GM19397 (cell line): Measurements from ENCODE around the gene DRD4.
"Not testable (repeated sequence)": the region's sequence is repeated elsewhere in the genome, so short reads cannot be mapped to it uniquely, and the experiment has no call there.

Experiments used
- ATAC-seq: cut with Tn5 transposase; IDR thresholded peaks from one replicate; pipeline ENCODE4 v1.9.1; 2021; ENCODE audit warnings: mild to moderate bottlenecking, moderate library complexity; ENCODE audit not compliant: unreplicated experiment

The DRD4 gene

DNA sequence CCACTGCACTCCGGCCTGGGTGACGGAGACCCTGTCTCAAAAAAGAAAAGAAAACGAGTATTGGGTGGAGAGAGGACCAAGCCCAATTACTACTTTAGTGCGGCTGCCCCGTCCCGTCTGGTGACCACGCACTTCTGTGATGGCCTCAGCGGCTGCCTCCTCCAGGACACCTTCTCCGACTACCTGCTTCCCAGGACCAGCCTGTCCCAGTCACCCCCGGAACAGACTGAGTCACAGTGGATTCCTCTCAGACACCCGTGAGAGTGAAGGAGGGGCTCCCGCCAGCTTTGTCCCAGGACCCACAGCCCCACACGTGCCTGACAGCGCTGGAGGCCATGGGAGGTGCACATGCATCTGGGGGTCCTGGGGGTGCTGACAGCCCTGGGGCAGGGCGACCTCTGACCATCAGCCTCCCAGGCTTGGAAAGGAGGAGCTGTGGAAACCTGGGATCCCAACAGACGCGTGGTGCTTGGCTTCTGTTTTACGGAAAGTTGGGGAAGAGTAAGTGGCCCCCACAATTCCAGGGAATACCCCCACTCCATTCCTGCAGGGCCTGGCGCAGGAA, 4.8 kb downstream of the DRD4 start:
- no peak for ATAC-seq

DNA sequence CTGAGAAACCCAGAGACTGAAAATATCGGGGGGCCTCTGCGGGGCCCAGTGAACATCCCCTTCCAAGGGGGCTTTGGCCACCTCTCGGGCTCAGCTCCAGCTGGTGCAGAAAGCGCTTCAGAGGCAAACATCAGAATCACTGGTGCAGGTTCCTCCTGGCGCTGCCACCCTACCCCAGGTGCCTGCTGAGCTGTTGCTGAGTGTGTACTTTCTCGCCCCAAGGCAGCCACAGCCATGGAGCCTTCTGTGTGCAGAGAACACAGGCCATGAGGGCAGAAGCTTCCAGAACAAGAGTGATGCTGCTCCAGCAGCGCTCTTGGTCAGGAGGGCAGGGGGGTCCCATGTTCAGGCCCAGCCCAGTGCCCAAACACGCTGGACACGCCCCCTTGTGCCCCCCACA, 6.3 kb downstream of the DRD4 start:
- no peak for ATAC-seq

DNA sequence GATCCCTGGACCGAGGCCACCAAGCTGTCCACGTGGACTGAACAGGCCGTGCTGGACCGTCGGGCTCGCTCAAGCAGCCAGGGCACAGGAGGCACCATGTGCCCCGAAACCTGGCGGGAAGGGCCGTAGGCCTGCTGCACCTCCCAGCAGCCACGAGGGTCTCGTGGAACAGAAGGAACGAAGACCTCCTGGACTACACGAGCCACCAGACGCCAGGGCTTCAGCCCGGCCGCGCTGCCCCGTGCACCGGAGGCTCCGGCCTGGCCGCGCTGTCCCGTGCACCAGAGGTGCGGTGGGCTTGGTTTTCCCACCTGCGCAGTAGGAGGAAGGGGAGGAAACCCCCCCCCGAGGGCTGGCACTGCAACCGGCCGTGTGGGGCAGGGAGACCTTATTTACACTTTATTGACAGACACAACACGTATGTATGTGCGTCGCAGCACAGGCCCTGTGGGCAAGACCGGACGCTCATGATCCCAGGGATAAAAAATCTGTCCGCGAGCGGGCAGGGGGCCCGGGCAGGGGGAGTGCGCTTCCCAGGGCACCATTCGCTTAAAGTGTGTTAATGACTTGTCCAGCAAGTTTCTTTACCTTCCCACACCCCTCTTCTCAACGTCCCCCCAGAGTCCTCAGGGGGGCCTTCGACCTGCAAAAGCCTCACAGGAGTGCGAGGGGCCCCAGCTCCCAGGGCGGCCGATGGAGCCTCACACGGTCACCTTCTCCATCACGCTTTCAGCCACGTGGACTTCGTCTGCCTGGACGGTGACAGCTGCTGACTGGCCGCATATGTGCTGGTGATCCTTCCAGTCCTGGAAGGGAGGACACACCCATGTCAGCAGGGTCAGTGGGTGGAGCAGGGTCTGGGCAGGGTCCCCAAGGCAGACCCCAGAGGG, 7.0 kb downstream of the DRD4 start:
- no peak for ATAC-seq

DNA sequence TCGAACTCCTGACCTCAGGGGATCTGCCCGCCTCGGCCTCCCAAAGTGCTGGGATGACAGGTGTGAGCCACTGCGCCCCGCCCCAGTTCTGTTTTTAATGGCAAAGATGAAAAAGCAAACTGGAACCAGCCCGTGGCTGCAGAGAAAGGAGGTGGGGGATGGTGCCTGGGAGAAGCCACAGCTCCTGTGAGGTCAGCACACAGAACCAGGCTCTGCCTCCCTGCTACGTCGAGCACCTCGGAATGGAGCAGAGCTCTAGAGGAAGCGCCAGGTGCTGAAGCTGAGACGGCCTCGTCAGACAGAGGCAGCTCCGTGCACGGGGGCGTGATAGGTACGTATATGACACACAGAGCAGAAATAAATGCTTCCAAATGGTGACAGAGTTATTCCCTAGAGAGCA, 8.5 kb downstream of the DRD4 start:
- ATAC-seq, result no peak

DNA sequence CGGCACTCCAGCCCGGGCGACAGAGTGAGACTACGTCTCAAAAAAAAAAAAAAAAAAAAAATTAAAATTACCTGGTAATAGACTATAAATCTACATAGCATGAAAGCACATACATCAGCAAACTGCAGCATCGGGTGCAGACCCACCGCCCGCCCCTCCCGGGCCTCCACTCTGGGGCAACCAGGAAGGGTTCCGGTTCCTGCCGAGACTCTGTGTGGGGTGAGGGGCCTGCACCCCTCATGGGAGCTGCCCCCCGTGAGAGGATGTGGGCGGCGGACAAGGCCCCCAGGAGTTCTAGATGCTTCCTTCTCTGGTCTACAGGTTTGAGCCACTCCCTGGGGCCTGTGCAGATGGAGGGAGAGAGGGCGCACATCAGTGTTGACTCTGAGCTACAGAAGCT, 9.1 kb downstream of the DRD4 start:
- no peak for ATAC-seq

DNA sequence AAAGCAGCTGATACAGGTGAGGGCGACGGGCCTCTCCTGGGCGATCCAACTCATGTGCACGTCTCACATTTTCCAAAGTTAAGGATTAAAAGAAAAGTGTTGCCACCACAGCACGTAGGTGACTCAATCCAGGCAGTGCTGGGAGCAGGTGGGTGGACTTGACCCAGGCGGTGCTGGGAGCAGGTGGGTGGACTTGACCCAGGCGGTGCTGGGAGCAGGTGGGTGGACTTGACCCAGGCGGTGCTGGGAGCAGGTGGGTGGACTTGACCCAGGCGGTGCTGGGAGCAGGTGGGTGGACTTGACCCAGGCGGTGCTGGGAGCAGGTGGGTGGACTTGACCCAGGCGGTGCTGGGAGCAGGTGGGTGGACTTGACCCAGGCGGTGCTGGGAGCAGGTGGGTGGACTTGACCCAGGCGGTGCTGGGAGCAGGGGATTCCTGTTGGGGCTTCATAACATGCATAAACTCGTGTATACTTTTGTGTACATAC, 10.6 kb downstream of the DRD4 start:
- ATAC-seq, result not testable (repeated sequence)

DNA sequence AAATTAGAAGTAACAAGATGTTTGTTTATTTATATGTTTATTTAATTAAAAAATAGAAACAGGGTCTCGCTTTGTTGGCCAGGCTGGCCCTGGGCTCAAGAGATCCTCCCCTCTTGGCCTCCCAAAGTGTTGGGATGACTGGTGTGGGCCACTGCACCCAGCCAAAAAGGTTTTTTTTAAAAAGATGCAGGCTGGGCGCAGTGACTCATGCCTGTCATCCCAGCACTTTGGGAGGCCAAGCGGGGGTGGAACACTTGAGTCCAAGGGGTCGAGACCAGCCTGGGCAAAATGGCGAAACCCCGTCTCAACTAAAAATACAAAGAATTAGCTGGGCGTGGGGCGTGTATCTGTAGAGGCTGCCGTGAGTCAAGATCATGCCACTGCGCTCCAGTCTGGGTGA, 13.4 kb downstream of the DRD4 start:
- ATAC-seq, result no peak

DNA sequence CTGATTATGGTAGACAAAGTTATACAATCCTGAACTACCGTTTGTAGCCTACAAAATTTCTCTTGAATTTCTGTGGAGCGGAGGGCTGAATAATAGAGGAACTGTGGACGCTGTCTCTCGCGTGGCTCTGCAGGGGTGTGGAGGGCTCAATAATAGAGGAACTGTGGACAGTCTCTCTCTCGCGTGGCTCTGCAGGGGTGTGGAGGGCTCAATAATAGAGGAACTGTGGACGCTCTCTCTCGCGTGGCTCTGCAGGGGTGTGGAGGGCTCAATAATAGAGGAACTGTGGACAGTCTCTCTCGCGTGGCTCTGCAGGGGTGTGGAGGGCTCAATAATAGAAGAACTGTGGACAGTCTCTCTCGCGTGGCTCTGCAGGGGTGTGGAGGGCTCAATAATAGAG, 16.1 kb downstream of the DRD4 start:
- ATAC-seq, result not testable (repeated sequence)

DNA sequence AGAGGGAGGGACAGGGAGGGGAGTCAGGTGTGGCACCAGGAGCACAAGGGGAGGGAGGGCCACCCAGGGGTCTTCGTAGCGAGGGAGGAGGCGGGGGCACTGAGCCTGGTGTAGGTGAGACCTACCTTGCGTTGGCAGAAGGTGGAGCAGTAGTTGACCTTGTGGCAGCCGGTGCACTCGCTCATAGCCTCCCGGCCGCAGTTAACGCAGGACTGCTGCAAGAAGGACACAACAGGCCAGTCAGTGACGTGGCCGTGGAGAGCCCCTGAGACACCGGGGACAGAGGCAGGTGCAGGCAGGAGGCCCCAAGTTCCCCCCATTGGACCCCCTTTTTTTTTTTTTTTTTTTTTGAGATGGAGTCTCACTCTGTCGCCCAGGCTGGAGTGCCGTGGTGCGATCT, 16.8 kb downstream of the DRD4 start:
- no peak for ATAC-seq

DNA sequence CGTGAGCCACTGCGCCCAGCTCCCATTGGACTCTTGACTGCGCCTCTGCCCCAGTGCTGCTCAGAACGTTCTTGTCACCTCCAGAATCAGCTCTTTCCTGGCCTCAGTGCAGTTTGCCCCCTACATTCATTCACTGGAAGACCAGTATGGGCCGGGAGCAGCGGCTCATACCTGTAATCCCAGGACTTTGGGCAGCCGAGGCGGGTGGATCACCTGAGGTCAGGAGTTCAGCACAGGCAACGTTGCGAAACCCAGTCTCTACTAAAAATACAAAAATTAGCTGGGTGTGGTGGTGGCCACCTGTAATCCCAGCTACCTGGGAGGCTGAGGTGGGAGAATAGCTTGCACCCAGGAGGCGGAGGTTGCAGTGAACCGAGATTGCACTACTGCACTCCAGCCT, 17.4 kb downstream of the DRD4 start:
- not testable (repeated sequence) for ATAC-seq

DNA sequence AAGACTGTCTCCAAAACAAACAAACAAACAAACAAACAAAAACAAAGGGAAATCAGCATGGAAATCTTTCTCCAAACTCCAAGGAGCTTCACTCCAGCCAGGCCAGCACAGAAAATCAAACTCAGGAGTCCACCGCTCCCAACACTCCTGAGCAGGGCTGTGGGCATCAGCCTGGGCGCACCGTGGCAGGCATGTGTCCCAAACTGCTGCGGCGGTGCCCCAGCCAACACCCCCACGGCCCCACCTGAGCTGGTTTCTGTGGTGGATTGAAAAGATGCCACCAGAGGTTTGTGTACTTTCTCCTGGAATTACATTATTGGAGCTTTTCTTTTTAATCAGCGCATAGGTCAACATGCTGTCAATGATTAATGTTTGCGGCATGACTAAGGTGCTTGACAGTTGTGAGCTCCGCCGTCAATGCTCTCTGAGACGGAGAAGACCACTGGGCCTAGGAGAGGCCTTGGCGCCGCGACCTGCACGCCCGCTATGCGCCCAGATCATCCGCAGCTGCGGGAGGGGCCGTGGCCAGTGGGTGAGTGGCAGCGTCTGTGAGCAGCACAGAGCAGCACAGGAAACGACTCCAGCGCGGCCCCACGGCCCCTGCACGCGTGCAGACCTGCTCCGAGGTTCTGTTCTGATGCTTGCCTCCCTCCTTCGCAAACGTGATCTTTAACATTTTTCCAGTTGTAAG, 18.1 kb downstream of the DRD4 start:
- ATAC-seq, result no peak

DNA sequence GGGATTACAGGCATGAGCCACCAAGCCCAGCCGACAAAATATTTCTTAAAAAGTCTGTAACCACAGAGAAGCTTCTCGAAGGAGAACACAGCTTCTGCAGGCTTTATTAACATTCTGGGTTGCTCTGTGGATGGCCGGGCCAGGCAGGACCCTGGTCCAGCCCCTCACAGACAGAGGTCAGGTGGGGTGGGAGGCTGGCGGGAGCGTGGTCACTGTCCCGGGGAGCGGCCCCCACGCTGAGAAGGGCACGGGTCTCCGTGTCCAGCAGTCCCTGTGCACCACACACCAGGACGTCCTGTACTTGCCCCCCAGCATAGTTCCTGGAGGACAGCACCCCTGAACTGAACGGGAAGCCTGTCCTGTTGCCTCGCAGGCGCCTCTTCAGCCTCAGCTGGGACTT, 19.4 kb downstream of the DRD4 start:
- no peak for ATAC-seq

DNA sequence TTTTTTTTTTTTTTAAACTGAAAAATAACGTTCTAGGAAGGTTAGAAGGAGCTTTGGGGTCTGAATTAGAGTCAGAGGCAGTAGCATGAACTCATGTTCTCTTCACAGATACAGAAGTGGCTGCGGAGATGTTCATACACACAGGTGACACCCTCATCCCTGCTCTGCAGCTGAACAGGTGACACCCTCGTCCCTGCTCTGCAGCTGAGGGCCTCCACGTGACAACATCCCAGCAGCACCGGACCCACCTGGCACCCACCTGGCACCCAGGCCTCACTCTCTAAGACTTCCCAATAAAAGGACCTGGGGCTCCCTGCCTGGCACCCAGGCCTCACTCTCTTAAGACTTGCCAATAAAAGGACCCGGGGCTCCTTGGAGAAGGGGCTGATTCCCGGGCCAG, 19.8 kb downstream of the DRD4 start:
- ATAC-seq, result no peak

DNA sequence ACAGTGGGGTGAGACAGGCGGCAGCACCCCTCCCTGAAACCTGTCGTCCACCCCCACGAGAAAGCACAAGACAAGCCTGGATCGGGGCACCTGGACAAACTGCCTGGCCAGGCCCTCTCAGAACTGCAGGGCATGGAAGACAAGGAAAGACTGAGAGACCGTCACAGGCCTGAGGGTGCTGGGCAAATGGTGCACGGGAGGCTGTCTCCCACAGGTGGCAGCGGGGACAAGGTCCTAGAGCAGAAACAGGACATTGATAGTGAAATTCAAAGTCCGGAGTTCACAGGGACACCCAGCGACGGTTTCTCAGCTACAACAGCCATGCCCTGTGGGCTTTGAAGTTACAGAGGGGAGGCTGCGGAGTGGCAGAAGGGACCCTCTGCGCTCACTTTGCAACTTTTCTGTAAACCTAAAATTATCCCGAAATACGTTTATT, 20.6 kb downstream of the DRD4 start:
- no peak for ATAC-seq

DNA sequence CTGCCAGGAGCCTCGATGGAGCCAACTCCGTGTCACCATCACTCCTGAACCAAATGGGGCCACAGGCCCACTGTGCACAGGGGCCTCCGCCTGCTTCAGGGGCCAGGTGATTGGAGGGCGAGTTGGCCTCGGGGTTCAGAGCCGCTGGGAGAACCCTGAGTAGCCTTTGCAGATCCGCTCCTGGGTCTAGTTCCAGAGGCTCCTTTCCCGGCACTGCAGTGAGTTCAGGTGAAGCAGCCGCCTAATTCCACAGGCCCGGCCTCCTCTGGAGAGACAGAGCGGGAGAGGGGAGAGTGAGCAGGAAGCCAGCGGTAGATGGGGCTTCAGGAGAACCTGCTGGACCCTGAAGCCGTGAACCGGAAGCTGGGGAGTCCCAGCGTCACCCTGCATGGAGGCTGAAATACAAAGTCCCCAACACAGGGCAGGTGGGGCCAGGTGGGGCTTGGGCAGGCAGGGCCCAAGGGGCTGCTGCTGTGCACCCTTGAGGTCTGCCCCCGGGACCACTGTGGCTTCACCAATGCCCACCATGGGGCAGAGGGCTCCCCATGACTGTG, 22.5 kb downstream of the DRD4 start:
- ATAC-seq, result no peak

DNA sequence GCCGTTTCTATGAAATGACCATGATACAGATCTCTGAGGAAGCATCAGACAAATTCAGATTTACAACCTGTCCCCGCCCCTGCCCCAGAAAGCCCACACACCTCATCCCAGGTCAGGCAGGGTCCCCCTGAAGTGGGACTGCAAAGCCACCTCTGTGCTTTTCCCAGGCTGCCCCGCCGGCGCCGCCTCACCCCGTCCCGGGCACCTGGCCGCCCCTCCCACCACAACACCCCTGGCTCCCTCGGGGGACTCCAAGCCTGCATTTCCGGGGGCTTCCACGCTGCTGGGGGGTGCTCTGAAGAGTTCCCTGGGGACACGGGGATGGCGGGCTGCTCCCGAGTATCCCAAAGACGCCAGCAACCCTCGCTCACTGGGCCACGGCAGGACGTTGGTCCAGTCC, 23.2 kb downstream of the DRD4 start:
- ATAC-seq, result no peak

DNA sequence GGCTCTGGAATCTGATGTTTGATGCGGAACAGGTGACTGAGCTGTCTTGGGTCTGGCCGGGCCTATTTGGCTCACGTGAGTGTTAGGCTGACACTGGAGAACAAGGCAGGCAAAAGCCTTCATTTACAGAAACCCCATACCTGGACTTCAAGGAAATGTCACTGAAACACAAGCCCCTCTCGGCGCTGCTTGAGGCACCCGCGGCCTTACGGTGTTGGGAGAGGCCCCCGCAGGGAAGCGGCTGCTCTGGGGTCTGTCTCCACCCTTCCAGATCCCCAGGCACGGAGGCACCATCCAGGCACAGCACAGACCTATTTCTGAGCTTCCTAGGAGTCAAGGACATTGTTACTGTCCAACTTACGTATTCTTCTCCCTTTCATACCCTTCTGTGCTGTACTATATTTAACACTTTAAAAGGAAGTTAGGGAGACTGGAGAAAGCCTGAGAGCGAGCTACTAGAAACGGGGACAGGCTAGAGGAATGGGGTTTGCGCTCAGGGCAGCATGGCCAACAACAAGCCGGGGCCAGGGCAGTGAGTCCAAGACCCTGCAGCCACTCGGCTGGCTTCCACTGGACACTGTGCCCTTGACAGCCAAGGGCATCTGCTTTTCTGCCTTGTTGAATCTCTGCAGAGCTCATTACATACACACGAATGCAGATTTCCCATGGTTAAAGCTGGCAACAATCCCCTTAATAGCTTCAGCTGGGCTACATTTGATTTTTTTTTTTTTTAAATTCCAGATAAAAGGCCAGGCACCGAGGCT, 23.8 kb downstream of the DRD4 start:
- no peak for ATAC-seq

DNA sequence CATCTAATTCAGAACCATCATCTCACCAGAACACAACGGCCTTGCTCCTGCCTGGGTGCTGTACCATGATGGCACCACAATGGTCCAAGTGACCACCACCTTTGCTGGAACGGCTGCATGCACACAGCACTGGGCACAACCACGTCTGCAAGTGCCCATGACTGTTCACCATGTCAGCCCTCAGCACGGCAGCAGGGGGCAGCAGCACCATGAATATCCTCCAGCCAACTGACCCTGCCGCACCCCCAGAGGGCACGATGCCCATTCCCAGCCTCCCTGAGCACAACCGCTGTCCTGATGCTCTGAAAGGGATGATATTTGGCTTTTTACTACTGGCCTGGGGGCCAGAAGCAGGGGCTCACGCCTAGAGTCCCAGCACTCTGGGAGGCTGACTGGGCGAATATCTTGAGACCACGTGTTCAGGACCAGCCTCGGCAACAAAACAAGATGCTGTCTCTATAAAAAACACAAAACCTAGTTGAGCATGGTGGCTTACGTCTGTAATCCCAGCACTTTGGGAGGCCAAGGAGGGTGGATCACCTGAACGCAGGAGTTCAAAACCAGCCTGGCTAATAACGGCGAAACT, 25.7 kb downstream of the DRD4 start:
- ATAC-seq, result no peak

DNA sequence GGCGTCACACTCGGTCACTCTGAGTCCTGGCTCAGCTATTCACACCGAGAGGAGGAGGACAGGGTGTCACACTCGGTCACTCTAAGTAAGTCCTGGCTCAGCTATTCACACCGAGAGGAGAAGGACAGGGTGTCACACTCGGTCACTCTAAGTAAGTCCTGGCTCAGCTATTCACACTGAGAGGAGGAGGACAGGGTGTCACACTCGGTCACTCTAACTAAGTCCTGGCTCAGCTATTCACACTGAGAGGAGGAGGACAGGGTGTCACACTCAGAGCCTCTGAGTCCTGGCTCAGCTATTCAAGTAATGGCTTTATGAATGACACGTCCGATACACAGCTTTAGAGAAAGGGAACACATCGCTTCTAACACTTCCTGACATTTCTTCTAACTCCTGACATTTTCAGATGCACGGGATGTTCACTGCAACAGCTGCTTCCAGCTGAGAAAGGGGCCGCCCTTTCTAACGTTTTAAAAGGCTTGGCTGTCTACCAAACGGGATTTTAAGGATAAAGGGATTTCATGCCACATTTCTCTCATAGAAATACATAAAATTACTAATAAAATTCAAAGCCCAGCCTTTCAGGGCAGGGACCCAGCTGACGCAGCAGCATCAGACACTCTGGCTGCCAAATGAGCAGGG, 28.1 kb downstream of the DRD4 start:
- no peak for ATAC-seq

DNA sequence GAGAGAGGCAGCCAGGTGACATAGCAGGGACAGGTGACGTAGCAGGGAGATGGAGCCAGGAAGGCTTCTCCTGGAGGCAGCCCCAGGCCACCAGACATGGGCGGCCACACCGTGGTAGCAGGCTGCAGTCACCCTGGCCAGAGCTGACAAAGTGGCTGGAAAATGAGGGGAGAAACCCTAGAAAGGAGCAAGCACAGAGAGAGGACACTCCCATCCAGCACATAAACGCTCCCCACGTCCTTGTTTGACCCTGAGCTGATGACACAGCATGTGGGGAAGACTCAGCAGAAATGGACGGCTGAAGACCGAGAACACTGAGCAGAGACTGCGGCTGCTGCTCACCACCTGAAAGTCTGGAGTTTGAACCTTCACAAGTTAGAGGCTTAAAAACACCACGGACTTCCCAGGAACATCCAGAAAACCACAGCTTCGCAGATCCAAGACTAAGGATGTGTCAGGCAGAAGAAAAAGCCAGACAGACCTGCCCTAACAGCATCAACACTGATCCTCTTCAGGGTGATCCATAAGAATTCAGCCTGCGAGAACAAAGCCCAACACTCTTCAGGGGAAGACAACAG, 28.7 kb downstream of the DRD4 start:
- ATAC-seq, result no peak
